Measurements from ENCODE around the gene CCDC40.

The CCDC40 gene

DNA sequence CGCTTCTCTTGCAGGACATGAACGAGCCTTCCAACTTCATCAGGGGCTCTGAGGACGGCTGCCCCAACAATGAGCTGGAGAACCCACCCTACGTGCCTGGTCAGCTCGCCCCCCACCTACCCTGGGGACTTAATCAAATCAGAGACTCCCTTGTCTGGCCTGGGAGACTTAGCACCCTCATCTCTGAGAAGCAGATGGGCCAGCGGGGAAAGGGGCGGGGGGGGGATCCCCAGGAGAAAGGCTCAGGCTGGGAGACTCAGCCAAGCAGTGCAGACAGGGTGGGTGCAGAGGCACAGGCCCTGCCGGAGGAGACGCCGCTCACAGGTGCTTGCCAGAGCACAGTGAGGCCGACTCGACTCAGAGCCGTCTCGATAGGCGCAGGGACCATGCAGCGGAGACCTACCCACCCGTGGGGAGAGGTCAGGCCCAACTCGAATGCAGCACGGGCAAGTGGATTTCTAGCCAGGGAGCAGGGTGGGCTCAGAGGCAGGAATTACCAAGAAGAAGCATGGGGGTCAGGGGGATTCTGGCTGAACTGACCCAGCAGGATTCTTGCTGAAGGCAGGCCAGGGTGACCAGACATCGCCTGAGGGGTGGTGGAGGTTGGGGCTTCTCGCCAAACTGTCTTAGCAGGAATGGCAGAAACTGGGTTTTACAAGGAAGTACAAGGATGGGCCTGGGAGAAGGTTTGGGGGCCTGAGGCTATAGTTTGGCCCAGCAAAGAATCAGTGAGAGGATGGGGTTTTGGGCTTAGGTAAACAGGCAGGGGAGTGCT lies 74.7 kb downstream of the CCDC40 start:
- H3K4me1 Mint-ChIP-seq = no peaks in the 10 kb centered on the region
- DNase-seq = no peak
- no peak for ATAC-seq
- no peaks in the 10 kb centered on the region for H3K9me3 Mint-ChIP-seq
- H3K27ac Mint-ChIP-seq = no peak overlapping the region
- no peaks in the 10 kb centered on the region for H3K27me3 Mint-ChIP-seq
- H3K36me3 Mint-ChIP-seq (ENCODE audit: low read depth) = peaks cover 2% of the 10 kb centered on the region
- no peak overlapping the region for H3K4me3 Mint-ChIP-seq

DNA sequence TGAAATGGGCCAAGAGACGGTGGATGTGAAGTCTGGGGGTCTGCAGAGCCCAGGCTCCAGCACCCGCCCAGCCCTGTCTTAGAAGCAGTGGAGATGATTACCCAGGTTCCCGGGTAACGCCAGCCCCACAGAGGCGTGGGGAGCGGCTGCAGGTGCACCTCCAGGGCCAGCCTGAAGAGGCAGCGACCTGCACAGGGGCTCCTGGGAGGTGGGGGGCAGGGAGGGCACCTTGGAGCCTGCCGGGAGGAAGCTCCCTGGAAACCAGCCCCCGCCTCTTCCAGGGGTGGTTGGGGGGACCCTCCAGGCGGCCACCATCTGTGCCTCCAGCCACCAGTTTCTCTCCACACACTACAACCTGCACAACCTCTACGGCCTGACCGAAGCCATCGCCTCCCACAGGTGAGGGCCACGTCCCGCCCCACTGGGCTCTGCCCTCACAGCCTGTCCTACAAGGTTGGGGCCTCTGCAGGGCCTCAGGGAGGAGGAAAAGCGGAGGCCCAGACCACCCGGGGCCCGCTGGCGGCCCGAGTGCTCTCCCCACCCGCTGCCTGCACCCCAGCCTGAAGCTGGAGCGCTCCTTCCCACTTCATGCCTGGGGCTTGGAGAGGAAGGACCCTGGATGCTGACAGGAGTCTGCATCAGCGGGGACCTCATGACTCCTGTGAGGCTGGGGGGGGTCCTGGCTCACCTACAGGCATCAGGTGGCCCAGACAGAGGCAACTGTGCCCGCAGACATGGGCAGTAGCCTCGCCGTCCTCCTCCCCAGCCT lies 75.4 kb downstream of the CCDC40 start:
- no peaks in the 10 kb centered on the region for H3K27me3 Mint-ChIP-seq
- ATAC-seq (peak; percentile 15), DNase-seq (no peak)
- no peaks in the 10 kb centered on the region for H3K4me1 Mint-ChIP-seq
- no peak overlapping the region for H3K27ac Mint-ChIP-seq
- peaks cover 5% of the 10 kb centered on the region for H3K36me3 Mint-ChIP-seq (ENCODE audit: low read depth)
- no peak overlapping the region for H3K4me3 Mint-ChIP-seq
- H3K9me3 Mint-ChIP-seq = no peaks in the 10 kb centered on the region

DNA sequence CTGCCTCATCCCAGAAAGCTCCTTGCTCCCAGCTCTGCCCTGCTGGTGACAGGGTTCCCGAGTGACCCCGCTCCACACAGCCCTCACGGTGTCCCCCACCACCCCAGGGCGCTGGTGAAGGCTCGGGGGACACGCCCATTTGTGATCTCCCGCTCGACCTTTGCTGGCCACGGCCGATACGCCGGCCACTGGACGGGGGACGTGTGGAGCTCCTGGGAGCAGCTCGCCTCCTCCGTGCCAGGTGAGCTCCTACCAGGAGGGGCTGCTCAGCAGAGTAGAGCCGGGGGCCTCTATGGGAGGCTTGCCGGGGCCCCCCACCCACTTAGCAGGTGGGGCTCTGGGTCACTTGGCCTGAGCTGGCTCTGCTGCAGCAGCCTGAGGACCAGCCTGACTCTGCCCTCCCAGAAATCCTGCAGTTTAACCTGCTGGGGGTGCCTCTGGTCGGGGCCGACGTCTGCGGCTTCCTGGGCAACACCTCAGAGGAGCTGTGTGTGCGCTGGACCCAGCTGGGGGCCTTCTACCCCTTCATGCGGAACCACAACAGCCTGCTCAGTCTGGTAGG lies 76.1 kb downstream of the CCDC40 start:
- H3K4me3 Mint-ChIP-seq = no peak overlapping the region
- ATAC-seq (no peak), DNase-seq (no peak)
- H3K4me1 Mint-ChIP-seq = no peaks in the 10 kb centered on the region
- no peaks in the 10 kb centered on the region for H3K9me3 Mint-ChIP-seq
- H3K27me3 Mint-ChIP-seq = no peaks in the 10 kb centered on the region
- H3K27ac Mint-ChIP-seq = no peak overlapping the region
- H3K36me3 Mint-ChIP-seq (ENCODE audit: low read depth) = peaks cover 5% of the 10 kb centered on the region

DNA sequence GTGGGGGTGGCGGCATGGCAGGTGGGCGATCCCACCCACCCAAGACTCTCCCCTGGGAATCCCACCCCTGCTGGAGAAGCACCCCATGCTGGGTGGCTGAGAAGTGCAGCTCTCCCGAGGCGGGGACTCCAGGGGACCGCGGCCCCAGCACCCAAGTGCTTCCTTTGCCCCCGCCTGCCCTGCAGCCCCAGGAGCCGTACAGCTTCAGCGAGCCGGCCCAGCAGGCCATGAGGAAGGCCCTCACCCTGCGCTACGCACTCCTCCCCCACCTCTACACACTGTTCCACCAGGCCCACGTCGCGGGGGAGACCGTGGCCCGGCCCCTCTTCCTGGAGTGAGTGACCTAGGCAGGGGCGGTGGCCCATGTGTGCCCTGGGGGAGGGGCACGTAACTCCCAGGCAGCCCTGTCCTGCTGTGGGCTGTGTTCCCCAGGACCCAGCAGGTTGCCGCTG lies 76.6 kb downstream of the CCDC40 start:
- no peak for DNase-seq
- Mint-ChIP-seq H3K27ac (no peak overlapping the region), H3K9me3 (no peaks in the 10 kb centered on the region), H3K4me1 (no peaks in the 10 kb centered on the region), H3K36me3 (ENCODE audit: low read depth) (peaks cover 5% of the 10 kb centered on the region), H3K27me3 (no peaks in the 10 kb centered on the region), H3K4me3 (no peak overlapping the region)
- no peak for ATAC-seq

DNA sequence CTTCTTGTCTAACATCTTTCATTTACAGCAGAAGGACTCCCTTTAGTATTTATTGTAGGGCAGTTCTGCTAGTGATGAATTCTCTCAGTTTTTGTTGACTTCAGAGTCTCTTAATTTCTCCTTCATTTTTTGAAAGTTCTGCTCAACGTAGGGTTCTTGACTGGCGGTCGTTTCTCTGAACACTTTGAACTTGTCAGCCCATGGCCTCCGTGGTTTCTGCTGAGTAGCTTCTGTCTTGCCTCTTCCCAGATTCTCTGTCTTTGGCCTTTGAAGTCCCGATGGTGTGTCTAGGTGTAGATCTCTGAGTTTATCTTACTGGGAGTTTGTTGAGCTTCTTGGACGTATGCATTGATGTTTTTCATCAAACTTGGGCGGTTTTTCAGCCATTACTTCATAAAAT lies 78.3 kb downstream of the CCDC40 start:
- ATAC-seq = no peak
- Mint-ChIP-seq H3K9me3 (no peaks in the 10 kb centered on the region), H3K4me3 (no peak overlapping the region), H3K36me3 (ENCODE audit: low read depth) (peaks cover 5% of the 10 kb centered on the region), H3K4me1 (no peaks in the 10 kb centered on the region), H3K27me3 (no peaks in the 10 kb centered on the region), H3K27ac (no peak overlapping the region)
- DNase-seq = no peak

DNA sequence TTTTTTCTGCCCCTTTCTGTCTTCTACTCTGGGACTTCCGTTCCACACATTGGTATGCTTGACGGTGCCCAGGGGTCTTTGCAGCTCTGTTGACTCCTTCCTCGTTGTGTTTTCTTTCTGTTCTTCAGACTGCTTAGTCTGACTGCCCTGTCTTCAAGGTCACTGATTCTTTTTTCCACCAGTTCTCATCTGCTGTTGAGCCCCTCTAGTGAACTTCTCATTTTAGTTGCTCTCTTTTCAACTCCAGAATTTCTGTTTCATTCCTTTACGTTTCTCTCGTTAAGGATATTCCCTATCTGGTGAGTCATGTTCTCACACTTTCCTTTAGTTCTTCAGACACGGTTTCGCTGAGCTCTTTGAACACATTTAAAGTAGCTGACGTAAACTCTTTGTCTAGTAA lies 78.7 kb downstream of the CCDC40 start:
- H3K27me3 Mint-ChIP-seq = no peaks in the 10 kb centered on the region
- H3K27ac Mint-ChIP-seq = no peak overlapping the region
- H3K4me1 Mint-ChIP-seq = no peaks in the 10 kb centered on the region
- no peaks in the 10 kb centered on the region for H3K9me3 Mint-ChIP-seq
- DNase-seq (no peak), ATAC-seq (no peak)
- H3K36me3 Mint-ChIP-seq (ENCODE audit: low read depth) = peaks cover 5% of the 10 kb centered on the region
- no peak overlapping the region for H3K4me3 Mint-ChIP-seq

DNA sequence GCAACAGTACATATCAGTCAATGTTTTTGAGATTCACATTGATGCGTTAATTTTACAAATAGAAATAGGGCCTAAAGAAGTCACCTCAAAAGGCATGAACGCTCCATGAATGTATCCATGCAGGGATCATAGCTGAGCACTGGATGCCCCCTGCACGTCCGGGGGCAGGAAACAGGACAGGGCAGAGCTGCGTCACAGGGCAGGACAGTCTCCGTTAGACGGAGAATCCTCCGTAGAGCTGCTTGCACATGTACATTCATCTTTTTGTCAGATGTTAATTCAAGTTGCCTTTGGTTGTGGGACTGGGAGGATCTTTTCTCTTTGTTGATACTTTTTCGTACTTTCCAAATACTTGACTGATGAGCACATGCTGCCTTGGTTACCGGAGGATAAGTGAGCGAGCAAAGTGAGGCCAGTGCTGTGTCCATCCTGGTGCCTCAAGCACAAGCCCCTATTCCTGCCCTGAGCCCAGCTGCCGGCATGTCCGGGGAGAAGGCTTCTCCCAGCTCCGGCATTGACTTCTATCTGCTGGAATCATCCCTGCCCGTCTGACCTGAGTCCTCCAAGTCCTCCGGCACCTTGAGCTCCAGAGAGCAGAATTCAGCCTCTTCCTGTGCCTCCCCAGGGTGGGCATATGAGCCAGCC lies 80.0 kb downstream of the CCDC40 start:
- no peak overlapping the region for H3K27ac Mint-ChIP-seq
- ATAC-seq = no peak
- no peaks in the 10 kb centered on the region for H3K9me3 Mint-ChIP-seq

DNA sequence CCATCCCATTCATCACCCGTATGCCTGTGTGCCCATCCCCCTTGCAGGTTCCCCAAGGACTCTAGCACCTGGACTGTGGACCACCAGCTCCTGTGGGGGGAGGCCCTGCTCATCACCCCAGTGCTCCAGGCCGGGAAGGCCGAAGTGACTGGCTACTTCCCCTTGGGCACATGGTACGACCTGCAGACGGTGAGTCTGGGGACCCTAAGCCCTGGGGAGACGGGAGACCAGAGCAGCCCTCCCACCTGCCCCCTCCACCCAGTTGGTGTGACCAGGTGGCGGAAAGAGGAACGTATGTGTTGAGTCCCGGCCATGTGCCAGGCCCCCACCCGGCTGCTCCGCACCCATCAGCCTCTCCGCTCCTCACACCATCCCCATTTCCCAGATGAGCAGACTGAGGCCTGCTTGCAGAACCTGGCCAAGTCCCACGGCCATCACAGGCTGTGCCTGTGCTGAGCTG lies 80.5 kb downstream of the CCDC40 start:
- Mint-ChIP-seq H3K4me3 (no peak overlapping the region), H3K36me3 (ENCODE audit: low read depth) (peaks cover 5% of the 10 kb centered on the region), H3K27ac (no peak overlapping the region), H3K4me1 (no peaks in the 10 kb centered on the region), H3K9me3 (no peaks in the 10 kb centered on the region), H3K27me3 (no peaks in the 10 kb centered on the region)
- DNase-seq (no peak), ATAC-seq (no peak)

More for the DNA sequence above, 80.0 kb downstream of the CCDC40 start:
- H3K4me1 Mint-ChIP-seq = no peaks in the 10 kb centered on the region
- DNase-seq = no peak
- peaks cover 5% of the 10 kb centered on the region for H3K36me3 Mint-ChIP-seq (ENCODE audit: low read depth)
- H3K4me3 Mint-ChIP-seq = no peak overlapping the region
- no peaks in the 10 kb centered on the region for H3K27me3 Mint-ChIP-seq

DNA sequence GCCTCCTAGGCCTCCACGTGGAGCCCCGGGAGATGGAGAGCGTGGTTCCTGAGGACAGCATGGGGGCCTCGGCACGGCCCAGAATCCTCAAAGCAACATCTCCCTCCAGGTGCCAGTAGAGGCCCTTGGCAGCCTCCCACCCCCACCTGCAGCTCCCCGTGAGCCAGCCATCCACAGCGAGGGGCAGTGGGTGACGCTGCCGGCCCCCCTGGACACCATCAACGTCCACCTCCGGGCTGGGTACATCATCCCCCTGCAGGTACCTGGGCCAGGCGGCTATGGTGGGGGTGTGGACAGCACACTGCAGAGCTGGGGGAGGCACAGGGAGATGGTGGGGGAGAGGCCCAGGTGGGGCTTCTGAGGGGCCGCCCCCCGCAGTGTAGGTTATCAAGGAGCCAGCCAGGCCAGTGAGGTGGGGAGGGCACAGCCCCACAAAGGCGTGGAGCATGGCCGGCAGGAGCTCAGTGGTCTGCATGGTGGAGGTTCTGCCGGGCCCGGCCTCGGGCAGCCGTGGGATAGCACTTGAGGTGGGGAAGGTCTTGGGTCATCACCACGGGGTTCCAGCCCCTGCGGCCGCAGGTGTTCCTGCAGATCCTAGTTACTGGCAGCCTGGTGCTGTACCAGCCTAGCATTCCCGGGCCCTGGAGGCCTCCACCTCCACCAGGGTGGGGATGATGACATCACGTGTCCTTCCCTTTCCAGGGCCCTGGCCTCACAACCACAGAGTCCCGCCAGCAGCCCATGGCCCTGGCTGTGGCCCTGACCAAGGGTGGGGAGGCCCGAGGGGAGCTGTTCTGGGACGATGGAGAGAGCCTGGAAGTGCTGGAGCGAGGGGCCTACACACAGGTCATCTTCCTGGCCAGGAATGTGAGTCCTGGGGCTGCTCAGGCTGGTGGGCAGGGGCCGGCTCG lies 81.3 kb downstream of the CCDC40 start:
- H3K4me1 Mint-ChIP-seq = no peaks in the 10 kb centered on the region
- H3K27ac Mint-ChIP-seq = no peak overlapping the region
- ATAC-seq (no peak), DNase-seq (no peak)
- H3K36me3 Mint-ChIP-seq (ENCODE audit: low read depth) = peaks cover 5% of the 10 kb centered on the region
- no peaks in the 10 kb centered on the region for H3K9me3 Mint-ChIP-seq
- H3K4me3 Mint-ChIP-seq = no peak overlapping the region
- H3K27me3 Mint-ChIP-seq = no peaks in the 10 kb centered on the region

DNA sequence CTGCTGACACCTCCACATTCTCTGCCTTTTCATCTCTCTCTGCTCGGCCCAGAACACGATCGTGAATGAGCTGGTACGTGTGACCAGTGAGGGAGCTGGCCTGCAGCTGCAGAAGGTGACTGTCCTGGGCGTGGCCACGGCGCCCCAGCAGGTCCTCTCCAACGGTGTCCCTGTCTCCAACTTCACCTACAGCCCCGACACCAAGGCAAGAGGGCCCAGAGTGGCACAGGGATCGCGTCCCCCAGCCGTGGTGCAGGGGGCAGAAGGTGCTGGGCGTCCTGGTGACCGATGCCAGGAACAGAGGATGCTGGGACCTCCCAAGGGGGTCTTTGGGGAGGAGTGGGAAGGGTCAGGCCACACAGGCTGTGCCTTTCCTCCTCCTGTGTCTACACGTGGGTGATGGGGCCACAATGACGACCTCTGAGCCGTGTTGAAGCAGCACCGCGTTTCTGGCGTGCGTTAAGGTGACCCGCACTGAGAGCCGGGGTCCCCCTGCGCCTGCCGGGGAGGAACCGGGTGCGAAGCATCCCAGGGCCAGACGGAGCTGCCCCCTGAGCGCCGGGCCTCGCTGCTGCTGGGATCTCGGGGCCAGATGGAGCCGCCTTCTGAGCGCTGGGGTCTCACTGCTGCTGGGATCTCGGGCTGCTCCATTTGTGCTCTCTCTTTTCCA lies 82.3 kb downstream of the CCDC40 start:
- DNase-seq (no peak), ATAC-seq (no peak)
- Mint-ChIP-seq H3K4me1 (no peaks in the 10 kb centered on the region), H3K4me3 (no peak overlapping the region), H3K27me3 (no peaks in the 10 kb centered on the region), H3K27ac (no peak overlapping the region), H3K9me3 (no peaks in the 10 kb centered on the region), H3K36me3 (ENCODE audit: low read depth) (peaks cover 5% of the 10 kb centered on the region)

DNA sequence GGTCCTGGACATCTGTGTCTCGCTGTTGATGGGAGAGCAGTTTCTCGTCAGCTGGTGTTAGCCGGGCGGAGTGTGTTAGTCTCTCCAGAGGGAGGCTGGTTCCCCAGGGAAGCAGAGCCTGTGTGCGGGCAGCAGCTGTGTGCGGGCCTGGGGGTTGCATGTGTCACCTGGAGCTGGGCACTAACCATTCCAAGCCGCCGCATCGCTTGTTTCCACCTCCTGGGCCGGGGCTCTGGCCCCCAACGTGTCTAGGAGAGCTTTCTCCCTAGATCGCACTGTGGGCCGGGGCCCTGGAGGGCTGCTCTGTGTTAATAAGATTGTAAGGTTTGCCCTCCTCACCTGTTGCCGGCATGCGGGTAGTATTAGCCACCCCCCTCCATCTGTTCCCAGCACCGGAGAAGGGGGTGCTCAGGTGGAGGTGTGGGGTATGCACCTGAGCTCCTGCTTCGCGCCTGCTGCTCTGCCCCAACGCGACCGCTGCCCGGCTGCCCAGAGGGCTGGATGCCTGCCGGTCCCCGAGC lies 82.9 kb downstream of the CCDC40 start:
- Mint-ChIP-seq H3K4me1 (no peaks in the 10 kb centered on the region), H3K9me3 (no peaks in the 10 kb centered on the region), H3K27ac (no peak overlapping the region), H3K27me3 (no peaks in the 10 kb centered on the region), H3K36me3 (ENCODE audit: low read depth) (peaks cover 5% of the 10 kb centered on the region), H3K4me3 (no peak overlapping the region)
- DNase-seq (no peak), ATAC-seq (no peak)

DNA sequence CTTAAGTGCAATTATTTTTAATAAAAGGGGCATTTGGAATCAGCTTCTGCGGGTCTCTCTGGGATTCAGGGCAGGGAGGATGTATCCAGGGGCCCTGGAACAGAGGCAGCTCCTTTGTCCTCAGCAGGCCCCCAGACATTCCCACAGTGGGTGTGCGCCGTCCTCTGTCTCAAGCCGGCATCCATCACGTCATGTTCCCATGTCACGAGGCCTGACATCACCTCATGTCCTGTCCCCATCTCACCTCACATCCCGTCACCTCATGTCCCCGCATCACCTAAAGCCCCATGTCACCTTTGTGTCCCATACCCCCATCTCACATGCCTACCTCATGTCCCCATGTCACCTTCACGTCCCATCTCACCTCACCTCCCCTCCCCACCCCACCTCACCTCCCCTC lies 83.4 kb downstream of the CCDC40 start:
- ATAC-seq (no peak), DNase-seq (no peak)
- H3K9me3 Mint-ChIP-seq = no peaks in the 10 kb centered on the region
- no peak overlapping the region for H3K4me3 Mint-ChIP-seq
- no peaks in the 10 kb centered on the region for H3K4me1 Mint-ChIP-seq
- H3K36me3 Mint-ChIP-seq (ENCODE audit: low read depth) = peaks cover 5% of the 10 kb centered on the region
- H3K27me3 Mint-ChIP-seq = no peaks in the 10 kb centered on the region
- no peak overlapping the region for H3K27ac Mint-ChIP-seq

DNA sequence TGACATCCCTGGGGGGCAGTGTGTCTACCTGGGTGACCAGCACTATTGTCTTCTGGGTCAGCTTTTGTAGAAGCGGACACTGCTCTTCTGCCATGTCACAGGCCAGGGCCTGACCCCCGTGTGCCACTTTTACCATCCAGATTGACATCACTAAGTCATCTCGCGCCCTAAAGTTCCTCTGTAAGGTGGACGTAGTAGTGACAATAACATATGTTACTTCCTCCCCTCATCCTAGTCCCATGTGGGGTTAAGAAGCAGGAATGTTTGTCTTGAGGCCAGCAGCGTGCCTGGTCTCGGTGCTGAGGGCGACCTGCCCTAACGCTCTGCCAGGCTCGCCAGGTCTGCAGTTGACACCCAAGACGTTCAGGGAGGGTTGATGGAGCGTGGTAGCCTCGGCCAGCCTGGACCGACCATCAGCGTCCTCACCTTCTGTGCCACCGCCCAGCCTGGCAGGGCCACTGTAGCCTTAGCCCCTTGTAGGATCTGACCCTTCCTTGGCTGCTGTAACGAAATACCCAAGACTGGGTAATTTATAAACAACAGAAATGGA lies 85.7 kb downstream of the CCDC40 start:
- Mint-ChIP-seq H3K36me3 (ENCODE audit: low read depth) (no peaks in the 10 kb centered on the region), H3K9me3 (no peaks in the 10 kb centered on the region), H3K27ac (no peak overlapping the region), H3K4me1 (no peaks in the 10 kb centered on the region), H3K27me3 (peaks cover 10% of the 10 kb centered on the region), H3K4me3 (no peak overlapping the region)
- no peak for DNase-seq
- ATAC-seq = no peak

Data from activated naive CD8-positive, alpha-beta T cell treated with anti-CD3 and anti-CD28 coated beads, Interleukin-2, amount 50 U/mL, for 24 hours (primary cell).